Stimulated activated CD8-positive, alpha-beta memory T cell treated with anti-CD3 and anti-CD28 coated beads, Interleukin-7, amount 100 ng/mL, for 48 hours (primary cell): ENCODE results near the gene HMSD.

Experiments
- DNase-seq, 2 donors: peaks; one replicate each; pipeline ENCODE4 v3.0.0-alpha.2; 2020; ENCODE audit warnings: low read depth in 1 of 2; ENCODE audit errors: extremely low read depth in 1 of 2

The HMSD gene

GRCh38 chr18:63986885-63987284, 37.8 kb downstream of the HMSD start:
- DNase-seq = no peak

- DNase-seq = no peak
Measured at GRCh38 chr18:63987743-63988142, 38.6 kb downstream of the HMSD start.

GRCh38 chr18:63992751-63993150, 43.6 kb downstream of the HMSD start:
- no peak for DNase-seq

GRCh38 chr18:63994783-63995399, 45.8 kb downstream of the HMSD start:
- no peak for DNase-seq

GRCh38 chr18:63997041-63997440, 47.9 kb downstream of the HMSD start:
- DNase-seq = no peak

GRCh38 chr18:63997606-63998005, 48.5 kb downstream of the HMSD start:
- DNase-seq = no peak

GRCh38 chr18:63999871-64000270, 50.8 kb downstream of the HMSD start:
- DNase-seq = no peak

- DNase-seq = no peak
Measured at GRCh38 chr18:64002581-64002980, 53.5 kb downstream of the HMSD start.

- no peak for DNase-seq
Measured at GRCh38 chr18:64009305-64009704, 60.2 kb downstream of the HMSD start.
